ENCODE results near the gene IL17RA. TPM values are rescaled to one million over a fixed set of nuclear protein-coding genes. Genes with fewer than 3 reads are reported as not detected.

The IL17RA gene
- total RNA-seq, 1 donor from 2014 or later = 49.8 TPM

DNA sequence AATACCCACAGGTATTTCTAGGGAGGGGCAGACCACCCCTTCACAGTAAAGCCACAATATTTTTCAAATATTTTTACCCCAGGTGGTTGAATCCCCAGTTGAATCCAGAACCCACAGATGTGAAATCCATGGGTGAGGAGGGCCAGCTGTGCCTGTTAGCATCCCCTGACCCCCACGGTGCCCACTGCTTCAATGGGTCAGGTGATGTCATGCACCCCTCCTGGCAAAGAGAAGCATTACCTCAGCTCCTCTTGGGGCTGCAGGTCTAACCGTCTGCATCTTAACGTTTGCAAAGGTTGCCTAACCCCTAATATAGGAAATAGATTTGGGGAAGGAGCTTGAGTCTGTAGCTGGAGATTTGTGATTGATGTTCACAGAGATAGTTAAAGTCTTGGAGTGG, 24.7 kb upstream of the IL17RA start:
- Histone ChIP-seq H3K27me3 (peaks cover 8% of the 10 kb centered on the region), H3K27ac (no peak overlapping the region), H3K4me3 (no peak overlapping the region), H3K9me3 (no peaks in the 10 kb centered on the region), H3K36me3 (no peaks in the 10 kb centered on the region), H3K4me1 (peaks cover 20% of the 10 kb centered on the region)
- TF ChIP-seq, protein P1, sequence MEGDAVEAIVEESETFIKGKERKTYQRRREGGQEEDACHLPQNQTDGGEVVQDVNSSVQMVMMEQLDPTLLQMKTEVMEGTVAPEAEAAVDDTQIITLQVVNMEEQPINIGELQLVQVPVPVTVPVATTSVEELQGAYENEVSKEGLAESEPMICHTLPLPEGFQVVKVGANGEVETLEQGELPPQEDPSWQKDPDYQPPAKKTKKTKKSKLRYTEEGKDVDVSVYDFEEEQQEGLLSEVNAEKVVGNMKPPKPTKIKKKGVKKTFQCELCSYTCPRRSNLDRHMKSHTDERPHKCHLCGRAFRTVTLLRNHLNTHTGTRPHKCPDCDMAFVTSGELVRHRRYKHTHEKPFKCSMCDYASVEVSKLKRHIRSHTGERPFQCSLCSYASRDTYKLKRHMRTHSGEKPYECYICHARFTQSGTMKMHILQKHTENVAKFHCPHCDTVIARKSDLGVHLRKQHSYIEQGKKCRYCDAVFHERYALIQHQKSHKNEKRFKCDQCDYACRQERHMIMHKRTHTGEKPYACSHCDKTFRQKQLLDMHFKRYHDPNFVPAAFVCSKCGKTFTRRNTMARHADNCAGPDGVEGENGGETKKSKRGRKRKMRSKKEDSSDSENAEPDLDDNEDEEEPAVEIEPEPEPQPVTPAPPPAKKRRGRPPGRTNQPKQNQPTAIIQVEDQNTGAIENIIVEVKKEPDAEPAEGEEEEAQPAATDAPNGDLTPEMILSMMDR (IDR thresholded peaks at IDR 0.05) = no peak
- no peak for DNase-seq
- intact Hi-C loops (cut with DNase I) = no loop called here
- no peak for ATAC-seq

DNA sequence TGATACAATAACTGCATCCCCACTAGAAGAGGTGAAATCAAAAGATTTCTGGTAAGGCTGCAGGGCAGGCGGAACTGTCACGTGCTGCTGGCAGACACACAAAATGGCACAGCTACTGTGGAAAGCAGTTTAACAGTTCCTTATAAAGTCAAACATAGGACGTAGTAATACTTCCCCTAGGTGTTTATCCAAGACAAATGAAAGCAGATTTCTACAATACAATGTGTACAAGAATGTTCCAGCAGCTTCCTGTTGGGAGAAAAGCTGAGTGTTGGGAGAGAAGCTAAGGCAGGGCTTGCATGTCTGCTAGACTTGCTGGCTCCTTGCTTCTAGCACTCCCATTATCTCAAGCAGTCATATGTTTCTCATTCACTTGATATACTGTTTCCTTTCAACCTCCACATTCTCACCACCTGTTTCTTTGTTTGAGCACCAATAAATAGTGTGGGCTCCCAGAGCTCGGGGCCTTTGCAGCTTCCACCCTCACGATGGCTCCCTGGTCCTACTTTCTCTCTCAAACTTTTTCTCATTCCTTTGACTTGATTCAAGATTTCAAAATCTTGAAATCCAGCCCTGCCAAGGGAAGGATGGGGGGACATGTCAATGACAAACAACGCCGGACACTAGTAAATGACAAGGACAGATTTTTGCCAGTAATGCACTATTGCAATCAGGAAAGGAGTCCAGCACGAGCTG, 21.2 kb upstream of the IL17RA start:
- no peak for DNase-seq
- H3K4me3 ChIP-seq = no peak overlapping the region

DNA sequence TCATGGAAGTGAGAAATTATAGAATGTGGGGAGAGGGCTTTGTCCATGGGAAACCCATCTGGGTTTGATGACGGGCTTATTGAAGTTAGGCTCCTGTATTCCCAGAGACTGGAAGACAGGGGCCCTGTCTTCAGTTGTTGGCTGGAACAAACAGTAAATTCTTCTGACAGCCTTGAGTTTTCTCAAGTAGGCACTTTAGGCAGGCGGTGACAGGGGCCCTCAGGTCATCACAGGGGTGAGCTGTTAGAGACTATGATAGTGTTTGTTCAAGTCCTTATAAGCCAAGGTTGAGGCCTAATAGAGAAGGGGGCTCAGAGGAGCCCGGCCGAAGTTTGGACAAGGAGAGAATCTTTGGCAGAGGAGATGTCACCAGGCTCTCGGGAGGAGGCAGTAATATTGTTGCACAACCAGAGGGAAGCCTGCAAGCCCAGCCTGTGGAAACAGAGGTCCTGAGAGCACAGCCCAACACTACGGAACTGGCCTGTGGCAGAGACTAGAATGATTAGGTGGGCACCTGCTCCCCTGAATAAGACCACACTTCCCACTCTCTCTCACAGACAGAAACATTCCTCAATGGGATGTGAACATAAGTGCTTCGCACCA, 20.2 kb upstream of the IL17RA start:
- no peak overlapping the region for H3K4me3 ChIP-seq
- peaks cover 20% of the 10 kb centered on the region for H3K4me1 ChIP-seq
- H3K9me3 ChIP-seq = no peaks in the 10 kb centered on the region
- ATAC-seq (peak; percentile 57), DNase-seq (no peak)
- intact Hi-C loops (cut with DNase I) = no loop called here
- peaks cover 8% of the 10 kb centered on the region for H3K27me3 ChIP-seq
- TF ChIP-seq, protein P1 (IDR thresholded peaks at IDR 0.05) = no peak
- H3K27ac ChIP-seq = peak overlapping the region; percentile 65
- no peaks in the 10 kb centered on the region for H3K36me3 ChIP-seq

More for the DNA sequence above, 21.2 kb upstream of the IL17RA start:
- peak; percentile 64 for ATAC-seq
- Histone ChIP-seq H3K27ac (peak overlapping the region; percentile 65), H3K36me3 (no peaks in the 10 kb centered on the region), H3K4me1 (peaks cover 20% of the 10 kb centered on the region), H3K27me3 (peaks cover 8% of the 10 kb centered on the region), H3K9me3 (no peaks in the 10 kb centered on the region)
- intact Hi-C loops (cut with DNase I) = no loop called here
- TF ChIP-seq, protein P1 (IDR thresholded peaks at IDR 0.05) = no peak

DNA sequence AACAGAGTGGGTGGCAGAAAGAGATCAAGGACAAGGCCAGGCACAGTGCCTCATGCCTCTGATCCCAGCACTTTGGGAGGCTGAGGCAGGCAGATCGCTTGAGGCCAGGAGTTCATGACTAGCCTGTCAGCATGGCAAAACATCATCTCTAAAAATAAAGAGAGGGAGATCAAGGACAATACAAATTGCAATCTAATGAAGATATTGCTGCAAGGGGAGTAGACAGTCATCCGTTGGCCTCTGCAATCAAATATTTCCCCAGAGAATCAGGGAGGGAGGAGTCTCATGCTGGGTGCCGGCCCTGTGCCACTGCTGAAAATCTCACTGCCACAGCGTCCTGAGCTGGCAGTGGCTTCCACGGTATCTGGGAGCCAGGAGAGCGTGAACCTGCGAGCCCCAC, 19.4 kb upstream of the IL17RA start:
- H3K4me3 ChIP-seq = no peak overlapping the region
- no peak for DNase-seq
- no peaks in the 10 kb centered on the region for H3K9me3 ChIP-seq
- peaks cover 5% of the 10 kb centered on the region for H3K27me3 ChIP-seq
- peaks cover 20% of the 10 kb centered on the region for H3K4me1 ChIP-seq
- no peak for ATAC-seq
- TF ChIP-seq, protein P1 (IDR thresholded peaks at IDR 0.05) = no peak
- no peak overlapping the region for H3K27ac ChIP-seq
- intact Hi-C loops (cut with DNase I) = no loop called here
- H3K36me3 ChIP-seq = no peaks in the 10 kb centered on the region

DNA sequence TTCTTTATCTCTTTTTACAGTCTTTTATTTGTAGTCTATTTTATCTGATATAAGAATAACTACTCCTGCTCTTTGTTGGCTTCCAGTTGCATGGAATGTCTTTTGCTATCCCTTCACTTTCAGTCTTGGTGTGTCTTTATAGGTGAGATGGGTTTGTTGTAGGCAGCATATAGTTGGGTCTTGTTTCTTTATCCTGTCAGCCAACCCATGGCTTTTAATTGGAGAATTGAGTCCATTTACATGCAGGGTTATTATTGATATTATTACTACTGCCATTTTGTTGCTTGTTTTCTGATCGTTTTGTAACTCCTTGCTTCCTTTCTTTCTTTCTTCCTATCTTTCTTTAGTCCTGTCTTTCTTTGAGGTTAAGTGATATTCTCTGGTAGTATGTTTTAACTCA, 11.9 kb upstream of the IL17RA start:
- Histone ChIP-seq H3K27me3 (no peaks in the 10 kb centered on the region), H3K36me3 (no peaks in the 10 kb centered on the region), H3K4me3 (no peak overlapping the region), H3K27ac (no peak overlapping the region), H3K4me1 (no peaks in the 10 kb centered on the region), H3K9me3 (no peaks in the 10 kb centered on the region)
- intact Hi-C loops (cut with DNase I) = loop anchor here (10.0 kb wide), 2 partner anchors 102 to 432 kb away; no protein-coding TSS in a partner anchor
- no peak for DNase-seq
- ATAC-seq = no peak
- TF ChIP-seq, protein P1 (IDR thresholded peaks at IDR 0.05) = no peak
